BLaER1 treated with 17β-estradiol and CSF1 and Interleukin-3, amounts not matched to agents 10 nM and 100 nM (cell line): Measurements from ENCODE around the gene MINK1.
A peak's percentile ranks its signal among the peaks of the same experiment; 100 is the strongest.
"Not testable (repeated sequence)": the region's sequence is repeated elsewhere in the genome, so short reads cannot be mapped to it uniquely, and the experiment has no call there.

Source experiments
- H3K27ac ChIP-seq, 11 experiments: shearing (Covaris generic); formaldehyde crosslinking; 2 replicates each; pipeline ENCODE4 v1.8.1; 2022
- H3K27me3 ChIP-seq, 11 experiments: shearing (Covaris generic); formaldehyde crosslinking; 2 replicates each; pipeline ENCODE4 v1.8.1; 2022
- H3K36me3 ChIP-seq, 11 experiments: shearing (Covaris generic); formaldehyde crosslinking; 2 replicates each; pipeline ENCODE4 v1.8.1; 2022
- H3K4me1 ChIP-seq, 10 experiments: shearing (Covaris generic); formaldehyde crosslinking; 2 replicates each; pipeline ENCODE4 v1.8.1; 2022
- H3K4me2 ChIP-seq, 11 experiments: shearing (Covaris generic); formaldehyde crosslinking; 2 replicates each; pipeline ENCODE4 v1.8.1; 2022
- H3K4me3 ChIP-seq, 10 experiments: shearing (Covaris generic); formaldehyde crosslinking; 2 replicates each; pipeline ENCODE4 v1.8.1; 2022
- H3K9ac ChIP-seq, 11 experiments: shearing (Covaris generic); formaldehyde crosslinking; 2 replicates each; pipeline ENCODE4 v1.8.1; 2022
- H3K9me3 ChIP-seq, 11 experiments: shearing (Covaris generic); formaldehyde crosslinking; replicated peaks in 1 of 11; 2 replicates each; pipeline ENCODE4 v1.8.1; 2022
- H4K20me1 ChIP-seq, 11 experiments: shearing (Covaris generic); formaldehyde crosslinking; 2 replicates each; pipeline ENCODE4 v1.8.1; 2022
- Cebpa-rat ChIP-seq, 11 experiments: shearing (Covaris generic); IDR thresholded peaks; 2 replicates each; pipeline ENCODE4 v1.8.1; 2022

Gene MINK1

GRCh38 chr17:4853208-4853671, 20.1 kb downstream of the MINK1 start:
- H4K20me1 ChIP-seq, result peaks cover 76 to 92% (median 83%) of the 10 kb centered on the region in 11 experiments; a peak in 21 of 22 replicates
- H3K27ac ChIP-seq, result no peak overlapping the region
- peaks cover 0 to 39% (median 13%) of the 10 kb centered on the region in 11 experiments; a peak in 14 of 22 replicates for H3K36me3 ChIP-seq
- H3K4me3 ChIP-seq, result no peak overlapping the region
- H3K9ac ChIP-seq, result no peak overlapping the region
- no peak for TF ChIP-seq Cebpa-rat (IDR thresholded peaks at IDR 0.05)
- no peak overlapping the region for H3K4me2 ChIP-seq
- H3K27me3 ChIP-seq, result 0 out of 22 replicates have a peak, but pooled peaks cover 0 to 5% (median 0%) of the 10 kb centered on the region in 11 experiments
- H3K9me3 ChIP-seq, result peaks cover 0 to 7% (median 0%) of the 10 kb centered on the region in 11 experiments; a peak in 4 of 22 replicates
- peaks cover 6 to 16% (median 9%) of the 10 kb centered on the region in 10 experiments; a peak in 17 of 20 replicates for H3K4me1 ChIP-seq

- Histone ChIP-seq H3K9me3 (peaks cover 0 to 7% (median 0%) of the 10 kb centered on the region in 11 experiments; a peak in 4 of 22 replicates), H4K20me1 (peaks cover 77 to 92% (median 83%) of the 10 kb centered on the region in 11 experiments; a peak in 21 of 22 replicates), H3K4me2 (no peak overlapping the region), H3K4me3 (no peak overlapping the region), H3K4me1 (peaks cover 6 to 24% (median 15%) of the 10 kb centered on the region in 10 experiments; a peak in 17 of 20 replicates), H3K36me3 (peaks cover 0 to 40% (median 17%) of the 10 kb centered on the region in 11 experiments; a peak in 16 of 22 replicates), H3K27ac (no peak overlapping the region), H3K27me3 (0 out of 22 replicates have a peak, but pooled peaks cover 0 to 5% (median 0%) of the 10 kb centered on the region in 11 experiments), H3K9ac (no peak overlapping the region)
- no peak for TF ChIP-seq Cebpa-rat (IDR thresholded peaks at IDR 0.05)
Observed at GRCh38 chr17:4854111-4854681, 21.1 kb downstream of the MINK1 start.

GRCh38 chr17:4856271-4856936, 23.3 kb downstream of the MINK1 start:
- peaks cover 6 to 24% (median 17%) of the 10 kb centered on the region in 10 experiments; a peak in 18 of 20 replicates for H3K4me1 ChIP-seq
- H3K27me3 ChIP-seq, result no peaks in the 10 kb centered on the region
- H3K36me3 ChIP-seq, result peaks cover 7 to 59% (median 32%) of the 10 kb centered on the region in 11 experiments; a peak in 21 of 22 replicates
- peaks cover 68 to 91% (median 80%) of the 10 kb centered on the region in 11 experiments; a peak in 21 of 22 replicates for H4K20me1 ChIP-seq
- H3K9ac ChIP-seq, result no peak overlapping the region
- H3K9me3 ChIP-seq, result peaks cover 0 to 7% (median 0%) of the 10 kb centered on the region in 11 experiments; a peak in 4 of 22 replicates
- H3K4me2 ChIP-seq, result peak overlapping the region in 1 of 11 experiments; percentile 79; a peak in 1 of 22 replicates
- no peak for TF ChIP-seq Cebpa-rat (IDR thresholded peaks at IDR 0.05)
- no peak overlapping the region for H3K4me3 ChIP-seq
- H3K27ac ChIP-seq, result no peak overlapping the region

GRCh38 chr17:4856937-4857314, 23.8 kb downstream of the MINK1 start:
- Histone ChIP-seq H3K27me3 (no peaks in the 10 kb centered on the region), H3K4me1 (peaks cover 6 to 24% (median 17%) of the 10 kb centered on the region in 10 experiments; a peak in 18 of 20 replicates), H4K20me1 (peaks cover 67 to 87% (median 81%) of the 10 kb centered on the region in 11 experiments; a peak in 21 of 22 replicates), H3K4me3 (no peak overlapping the region), H3K4me2 (peak overlapping the region in 2 of 11 experiments; percentile 79 to 80; a peak in 4 of 22 replicates), H3K36me3 (peaks cover 8 to 64% (median 32%) of the 10 kb centered on the region in 11 experiments; a peak in 21 of 22 replicates), H3K9ac (no peak overlapping the region), H3K9me3 (peaks cover 0 to 6% (median 0%) of the 10 kb centered on the region in 11 experiments; a peak in 4 of 22 replicates), H3K27ac (no peak overlapping the region)
- TF ChIP-seq Cebpa-rat (IDR thresholded peaks at IDR 0.05), result no peak

- not testable (repeated sequence) for H3K4me3 ChIP-seq, H3K27me3 ChIP-seq, H3K9ac ChIP-seq, H3K27ac ChIP-seq, H3K9me3 ChIP-seq
- H3K4me2 ChIP-seq, result peak overlapping the region in 9 of 11 experiments; percentile 26 to 80 (median 50); a peak in 13 of 22 replicates
- peaks cover 6 to 24% (median 17%) of the 10 kb centered on the region in 10 experiments; a peak in 18 of 20 replicates for H3K4me1 ChIP-seq
- peaks cover 66 to 86% (median 77%) of the 10 kb centered on the region in 11 experiments; a peak in 21 of 22 replicates for H4K20me1 ChIP-seq
- H3K36me3 ChIP-seq, result peaks cover 8 to 64% (median 32%) of the 10 kb centered on the region in 11 experiments; a peak in 21 of 22 replicates
Observed at GRCh38 chr17:4857347-4857746, 24.2 kb downstream of the MINK1 start.

GRCh38 chr17:4858068-4858881, 25.1 kb downstream of the MINK1 start:
- no peaks in the 10 kb centered on the region for H3K27me3 ChIP-seq
- peaks cover 6 to 24% (median 17%) of the 10 kb centered on the region in 10 experiments; a peak in 18 of 20 replicates for H3K4me1 ChIP-seq
- no peak overlapping the region for H3K4me3 ChIP-seq
- H3K9me3 ChIP-seq, result no peaks in the 10 kb centered on the region; a peak in 1 of 22 replicates
- H3K27ac ChIP-seq, result no peak overlapping the region
- H3K9ac ChIP-seq, result peak overlapping the region in 2 of 11 experiments; percentile 30 to 50; a peak in 2 of 22 replicates
- TF ChIP-seq Cebpa-rat (IDR thresholded peaks at IDR 0.05), result no peak
- H3K4me2 ChIP-seq, result peak overlapping the region; percentile 3 to 80 (median 46); a peak in 16 of 22 replicates
- peaks cover 66 to 92% (median 79%) of the 10 kb centered on the region in 11 experiments; a peak in 21 of 22 replicates for H4K20me1 ChIP-seq
- peaks cover 8 to 64% (median 32%) of the 10 kb centered on the region in 11 experiments; a peak in 21 of 22 replicates for H3K36me3 ChIP-seq

GRCh38 chr17:4858882-4859260, 25.7 kb downstream of the MINK1 start:
- no peak for TF ChIP-seq Cebpa-rat (IDR thresholded peaks at IDR 0.05)
- Histone ChIP-seq H3K36me3 (peaks cover 8 to 60% (median 32%) of the 10 kb centered on the region in 11 experiments; a peak in 21 of 22 replicates), H3K27ac (no peak overlapping the region), H3K4me3 (no peak overlapping the region), H4K20me1 (peaks cover 60 to 89% (median 73%) of the 10 kb centered on the region in 11 experiments; a peak in 21 of 22 replicates), H3K4me1 (peaks cover 6 to 24% (median 17%) of the 10 kb centered on the region in 10 experiments; a peak in 18 of 20 replicates), H3K27me3 (no peaks in the 10 kb centered on the region), H3K9ac (no peak overlapping the region), H3K9me3 (no peaks in the 10 kb centered on the region), H3K4me2 (peak overlapping the region in 6 of 11 experiments; percentile 14 to 80 (median 60); a peak in 8 of 22 replicates)
